Astrocyte (in vitro differentiated cells and primary cell): Measurements from ENCODE around the gene MEP1B. TPM values are rescaled to one million over a fixed set of nuclear protein-coding genes. Genes with fewer than 3 reads are reported as not detected.
"Not testable (repeated sequence)": the region's sequence is repeated elsewhere in the genome, so short reads cannot be mapped to it uniquely, and the experiment has no call there.

ENCODE experiments used
- DNase-seq: peaks from one replicate; pipeline ENCODE4 v3.0.0-alpha.2; 2010; ENCODE audit warnings: low read depth
- FAIRE-seq: peaks from 2 replicates; lab custom pipeline; 2011; peaks lifted over from hg19 to GRCh38; lab: Jason Lieb, UNC
- H2AFZ ChIP-seq: 2 replicates; pipeline ENCODE4 v1.6.0; 2012; ENCODE audit warnings: low read depth, low read length, inconsistent platforms
- H3K27ac ChIP-seq: 2 replicates; pipeline ENCODE4 v1.5.1; 2011; ENCODE audit warnings: low read depth, low read length, inconsistent platforms
- H3K27me3 ChIP-seq: 2 replicates; pipeline ENCODE4 v1.6.0; 2011; ENCODE audit warnings: low read length, inconsistent platforms; ENCODE audit not compliant: insufficient read depth
- H3K36me3 ChIP-seq: 2 replicates; pipeline ENCODE4 v1.5.1; 2011; ENCODE audit warnings: low read length, inconsistent platforms; ENCODE audit not compliant: insufficient read depth
- H3K4me1 ChIP-seq: 2 replicates; pipeline ENCODE4 v1.5.1; 2011; ENCODE audit warnings: low read length, inconsistent platforms; ENCODE audit not compliant: insufficient read depth
- H3K4me2 ChIP-seq: 2 replicates; pipeline ENCODE4 v1.6.0; 2012; ENCODE audit warnings: low read length, inconsistent platforms
- H3K4me3 ChIP-seq: 2 replicates; pipeline ENCODE4 v1.5.1; 2011; ENCODE audit warnings: low read depth, mild to moderate bottlenecking, low read length, inconsistent platforms; ENCODE audit not compliant: insufficient read depth
- H3K79me2 ChIP-seq: 2 replicates; pipeline ENCODE4 v1.6.0; 2012; ENCODE audit warnings: mild to moderate bottlenecking, low read length, inconsistent platforms; ENCODE audit not compliant: insufficient read depth
- H3K9ac ChIP-seq: 2 replicates; pipeline ENCODE4 v1.6.0; 2012; ENCODE audit warnings: mild to moderate bottlenecking, low read length, inconsistent platforms
- H3K9me3 ChIP-seq: 2 replicates; pipeline ENCODE4 v1.5.1; 2012; ENCODE audit warnings: low read depth, mild to moderate bottlenecking, low read length, inconsistent platforms; ENCODE audit not compliant: insufficient read depth
- H4K20me1 ChIP-seq: 2 replicates; pipeline ENCODE4 v1.6.0; 2012; ENCODE audit warnings: low read length, inconsistent platforms; ENCODE audit not compliant: insufficient read depth
- H3K27ac Mint-ChIP-seq: one replicate; pipeline ENCODE4 v1.8.0; 2021; ENCODE audit warnings: mild to moderate bottlenecking, mixed read lengths; ENCODE audit not compliant: unreplicated experiment
- H3K27me3 Mint-ChIP-seq: one replicate; pipeline ENCODE4 v1.8.0; 2021; ENCODE audit warnings: low read depth, mixed read lengths; ENCODE audit not compliant: unreplicated experiment
- H3K36me3 Mint-ChIP-seq: one replicate; pipeline ENCODE4 v1.8.0; 2021; ENCODE audit warnings: low read depth, mixed read lengths; ENCODE audit not compliant: unreplicated experiment
- H3K4me1 Mint-ChIP-seq: one replicate; pipeline ENCODE4 v1.8.0; 2021; ENCODE audit warnings: low read depth, mixed read lengths; ENCODE audit not compliant: unreplicated experiment
- H3K4me3 Mint-ChIP-seq: one replicate; pipeline ENCODE4 v1.8.0; 2021; ENCODE audit warnings: mild to moderate bottlenecking, moderate library complexity, mixed read lengths; ENCODE audit not compliant: unreplicated experiment
- H3K9me3 Mint-ChIP-seq: one replicate; pipeline ENCODE4 v1.8.0; 2021; ENCODE audit warnings: mild to moderate bottlenecking, mixed read lengths; ENCODE audit not compliant: unreplicated experiment
- CTCF ChIP-seq: IDR thresholded peaks from 2 replicates; pipeline ENCODE4 v1.5.1; 2011; ENCODE audit warnings: low read depth, mild to moderate bottlenecking, inconsistent platforms, low read length, moderate library complexity; ENCODE audit not compliant: insufficient read depth
- EZH2 ChIP-seq: IDR thresholded peaks from 2 replicates; pipeline ENCODE4 v1.6.1; 2012; ENCODE audit warnings: mild to moderate bottlenecking, low read length, inconsistent platforms; ENCODE audit not compliant: insufficient read depth
- total RNA-seq: library from RNA; stranded (reverse); gene quantifications from 2 replicates; pipeline ENCODE4 v1.2.1, GENCODE V29; 2021

MEP1B gene
- total RNA-seq, 1 donor from 2014 or later, result not detected

GRCh38 chr18:32219431-32220018 lies 29.7 kb downstream of the MEP1B start:
- FAIRE-seq (no peak), DNase-seq (no peak)

GRCh38 chr18:32233348-32233747 lies 43.5 kb downstream of the MEP1B start:
- H3K4me1 ChIP-seq, FAIRE-seq, H3K27ac ChIP-seq, H3K4me3 Mint-ChIP-seq, H3K4me3 ChIP-seq, H3K27me3 ChIP-seq, H3K36me3 Mint-ChIP-seq, H3K79me2 ChIP-seq, H4K20me1 ChIP-seq, H3K4me2 ChIP-seq, H2AFZ ChIP-seq, H3K9me3 ChIP-seq, H3K9ac ChIP-seq, H3K36me3 ChIP-seq, H3K27ac Mint-ChIP-seq, H3K9me3 Mint-ChIP-seq, H3K27me3 Mint-ChIP-seq, DNase-seq, H3K4me1 Mint-ChIP-seq: not testable (repeated sequence)

More at GRCh38 chr18:32219431-32220018, 29.7 kb downstream of the MEP1B start:
- Histone ChIP-seq H3K36me3 (no peaks in the 10 kb centered on the region), H2AFZ (no peak overlapping the region), H3K79me2 (no peaks in the 10 kb centered on the region), H3K4me2 (no peak overlapping the region), H3K4me3 (no peak overlapping the region), H3K27ac (no peak overlapping the region), H3K4me1 (no peaks in the 10 kb centered on the region), H3K9ac (no peak overlapping the region), H4K20me1 (no peaks in the 10 kb centered on the region), H3K27me3 (no peaks in the 10 kb centered on the region), H3K9me3 (no peaks in the 10 kb centered on the region)
- Mint-ChIP-seq H3K4me1 (no peaks in the 10 kb centered on the region), H3K36me3 (no peaks in the 10 kb centered on the region), H3K9me3 (no peaks in the 10 kb centered on the region), H3K4me3 (no peak overlapping the region), H3K27ac (no peak overlapping the region), H3K27me3 (no peaks in the 10 kb centered on the region)
- TF ChIP-seq EZH2, result no peak
- TF ChIP-seq CTCF, result no peak

GRCh38 chr18:32237049-32237448 lies 47.2 kb downstream of the MEP1B start:
- Histone ChIP-seq H3K4me3 (no peak overlapping the region), H3K27ac (no peak overlapping the region), H3K9ac (no peak overlapping the region), H3K27me3 (no peaks in the 10 kb centered on the region), H3K4me1 (no peaks in the 10 kb centered on the region), H3K79me2 (no peaks in the 10 kb centered on the region), H2AFZ (no peak overlapping the region), H3K36me3 (no peaks in the 10 kb centered on the region), H3K9me3 (no peaks in the 10 kb centered on the region), H4K20me1 (no peaks in the 10 kb centered on the region), H3K4me2 (no peak overlapping the region)
- H3K4me3 Mint-ChIP-seq, result no peak overlapping the region
- H3K27ac Mint-ChIP-seq, result no peak overlapping the region
- no peaks in the 10 kb centered on the region for H3K9me3 Mint-ChIP-seq
- FAIRE-seq, result no peak
- TF ChIP-seq CTCF (no peak), EZH2 (no peak)
- no peaks in the 10 kb centered on the region for H3K27me3 Mint-ChIP-seq
- H3K4me1 Mint-ChIP-seq, result peaks cover 3% of the 10 kb centered on the region
- DNase-seq, result no peak
- peaks cover 3% of the 10 kb centered on the region for H3K36me3 Mint-ChIP-seq
